ENCODE measurements around the gene SIL1.

The SIL1 gene

GRCh38 chr5:139149477-139150199 is 48.5 kb downstream of the SIL1 start:
- Mint-ChIP-seq H3K27me3 (ENCODE audit: low read depth) (no peaks in the 10 kb centered on the region), H3K4me3 (no peak overlapping the region), H3K4me1 (ENCODE audit: low read depth) (peaks cover 4% of the 10 kb centered on the region), H3K36me3 (ENCODE audit: low read depth) (no peaks in the 10 kb centered on the region), H3K27ac (no peak overlapping the region), H3K9me3 (no peaks in the 10 kb centered on the region)

- no peaks in the 10 kb centered on the region for H3K36me3 Mint-ChIP-seq (ENCODE audit: low read depth)
- peaks cover 4% of the 10 kb centered on the region for H3K4me1 Mint-ChIP-seq (ENCODE audit: low read depth)
- no peak overlapping the region for H3K27ac Mint-ChIP-seq
- no peaks in the 10 kb centered on the region for H3K27me3 Mint-ChIP-seq (ENCODE audit: low read depth)
- H3K9me3 Mint-ChIP-seq: no peaks in the 10 kb centered on the region
- H3K4me3 Mint-ChIP-seq: no peak overlapping the region
These were observed 49.2 kb downstream of the SIL1 start for GRCh38 chr5:139148986-139149385.

GRCh38 chr5:139148306-139148705 is 49.9 kb downstream of the SIL1 start:
- H3K36me3 Mint-ChIP-seq (ENCODE audit: low read depth): no peaks in the 10 kb centered on the region
- H3K27me3 Mint-ChIP-seq (ENCODE audit: low read depth): no peaks in the 10 kb centered on the region
- peaks cover 4% of the 10 kb centered on the region for H3K4me1 Mint-ChIP-seq (ENCODE audit: low read depth)
- no peaks in the 10 kb centered on the region for H3K9me3 Mint-ChIP-seq
- no peak overlapping the region for H3K4me3 Mint-ChIP-seq
- no peak overlapping the region for H3K27ac Mint-ChIP-seq

GRCh38 chr5:139147483-139148087 is 50.6 kb downstream of the SIL1 start:
- Mint-ChIP-seq H3K4me1 (ENCODE audit: low read depth) (peaks cover 4% of the 10 kb centered on the region), H3K4me3 (no peak overlapping the region), H3K27me3 (ENCODE audit: low read depth) (no peaks in the 10 kb centered on the region), H3K27ac (no peak overlapping the region), H3K36me3 (ENCODE audit: low read depth) (no peaks in the 10 kb centered on the region), H3K9me3 (no peaks in the 10 kb centered on the region)

- H3K4me3 Mint-ChIP-seq: no peak overlapping the region
- H3K36me3 Mint-ChIP-seq (ENCODE audit: low read depth): no peaks in the 10 kb centered on the region
- no peak overlapping the region for H3K27ac Mint-ChIP-seq
- H3K9me3 Mint-ChIP-seq: no peaks in the 10 kb centered on the region
- H3K4me1 Mint-ChIP-seq (ENCODE audit: low read depth): peaks cover 4% of the 10 kb centered on the region
- no peaks in the 10 kb centered on the region for H3K27me3 Mint-ChIP-seq (ENCODE audit: low read depth)
These were observed 51.2 kb downstream of the SIL1 start for GRCh38 chr5:139146809-139147482.

GRCh38 chr5:139141446-139142204 is 56.5 kb downstream of the SIL1 start:
- Mint-ChIP-seq H3K27me3 (ENCODE audit: low read depth) (no peaks in the 10 kb centered on the region), H3K4me3 (no peak overlapping the region), H3K36me3 (ENCODE audit: low read depth) (no peaks in the 10 kb centered on the region), H3K4me1 (ENCODE audit: low read depth) (no peaks in the 10 kb centered on the region), H3K27ac (no peak overlapping the region), H3K9me3 (no peaks in the 10 kb centered on the region)

- H3K27ac Mint-ChIP-seq: no peak overlapping the region
- H3K36me3 Mint-ChIP-seq (ENCODE audit: low read depth): no peaks in the 10 kb centered on the region
- no peaks in the 10 kb centered on the region for H3K4me1 Mint-ChIP-seq (ENCODE audit: low read depth)
- no peak overlapping the region for H3K4me3 Mint-ChIP-seq
- no peaks in the 10 kb centered on the region for H3K9me3 Mint-ChIP-seq
- no peaks in the 10 kb centered on the region for H3K27me3 Mint-ChIP-seq (ENCODE audit: low read depth)
These were observed 57.5 kb downstream of the SIL1 start for GRCh38 chr5:139140591-139141071.

GRCh38 chr5:139138809-139139208 is 59.4 kb downstream of the SIL1 start:
- no peaks in the 10 kb centered on the region for H3K27me3 Mint-ChIP-seq (ENCODE audit: low read depth)
- no peak overlapping the region for H3K27ac Mint-ChIP-seq
- H3K36me3 Mint-ChIP-seq (ENCODE audit: low read depth): no peaks in the 10 kb centered on the region
- H3K4me1 Mint-ChIP-seq (ENCODE audit: low read depth): no peaks in the 10 kb centered on the region
- H3K9me3 Mint-ChIP-seq: no peaks in the 10 kb centered on the region
- no peak overlapping the region for H3K4me3 Mint-ChIP-seq

GRCh38 chr5:139138109-139138508 is 60.1 kb downstream of the SIL1 start:
- H3K9me3 Mint-ChIP-seq: no peaks in the 10 kb centered on the region
- H3K36me3 Mint-ChIP-seq (ENCODE audit: low read depth): no peaks in the 10 kb centered on the region
- H3K4me1 Mint-ChIP-seq (ENCODE audit: low read depth): no peaks in the 10 kb centered on the region
- no peaks in the 10 kb centered on the region for H3K27me3 Mint-ChIP-seq (ENCODE audit: low read depth)
- no peak overlapping the region for H3K27ac Mint-ChIP-seq
- H3K4me3 Mint-ChIP-seq: no peak overlapping the region

GRCh38 chr5:139137697-139138096 is 60.5 kb downstream of the SIL1 start:
- Mint-ChIP-seq H3K9me3 (no peaks in the 10 kb centered on the region), H3K4me1 (ENCODE audit: low read depth) (no peaks in the 10 kb centered on the region), H3K27ac (no peak overlapping the region), H3K27me3 (ENCODE audit: low read depth) (no peaks in the 10 kb centered on the region), H3K4me3 (no peak overlapping the region), H3K36me3 (ENCODE audit: low read depth) (no peaks in the 10 kb centered on the region)

- no peaks in the 10 kb centered on the region for H3K36me3 Mint-ChIP-seq (ENCODE audit: low read depth)
- H3K4me1 Mint-ChIP-seq (ENCODE audit: low read depth): no peaks in the 10 kb centered on the region
- H3K4me3 Mint-ChIP-seq: no peak overlapping the region
- H3K9me3 Mint-ChIP-seq: no peaks in the 10 kb centered on the region
- H3K27ac Mint-ChIP-seq: no peak overlapping the region
- no peaks in the 10 kb centered on the region for H3K27me3 Mint-ChIP-seq (ENCODE audit: low read depth)
These were observed 63.3 kb downstream of the SIL1 start for GRCh38 chr5:139134906-139135305.

GRCh38 chr5:139133282-139133681 is 64.9 kb downstream of the SIL1 start:
- Mint-ChIP-seq H3K9me3 (no peaks in the 10 kb centered on the region), H3K27ac (no peak overlapping the region), H3K27me3 (ENCODE audit: low read depth) (no peaks in the 10 kb centered on the region), H3K4me1 (ENCODE audit: low read depth) (no peaks in the 10 kb centered on the region), H3K4me3 (no peak overlapping the region), H3K36me3 (ENCODE audit: low read depth) (no peaks in the 10 kb centered on the region)

GRCh38 chr5:139132515-139132914 is 65.7 kb downstream of the SIL1 start:
- Mint-ChIP-seq H3K27ac (no peak overlapping the region), H3K4me3 (no peak overlapping the region), H3K36me3 (ENCODE audit: low read depth) (peaks cover under 1% of the 10 kb centered on the region), H3K4me1 (ENCODE audit: low read depth) (no peaks in the 10 kb centered on the region), H3K9me3 (no peaks in the 10 kb centered on the region), H3K27me3 (ENCODE audit: low read depth) (no peaks in the 10 kb centered on the region)

- H3K27ac Mint-ChIP-seq: no peak overlapping the region
These were observed 66.2 kb downstream of the SIL1 start for GRCh38 chr5:139131921-139132432.

More at GRCh38 chr5:139131921-139132432, 66.2 kb downstream of the SIL1 start:
- Mint-ChIP-seq H3K36me3 (ENCODE audit: low read depth) (peaks cover 4% of the 10 kb centered on the region), H3K9me3 (no peaks in the 10 kb centered on the region), H3K4me3 (no peak overlapping the region), H3K27me3 (ENCODE audit: low read depth) (no peaks in the 10 kb centered on the region), H3K4me1 (ENCODE audit: low read depth) (no peaks in the 10 kb centered on the region)
